AG08395 (cell line): ENCODE measurements around the gene SOX8.
"Not testable (repeated sequence)": the region's sequence is repeated elsewhere in the genome, so short reads cannot be mapped to it uniquely, and the experiment has no call there.

Experiments used
- DNase-seq: peaks from one replicate; pipeline ENCODE4 v3.0.0; 2012; ENCODE audit warnings: mixed read lengths, low spot score

SOX8 gene

DNA sequence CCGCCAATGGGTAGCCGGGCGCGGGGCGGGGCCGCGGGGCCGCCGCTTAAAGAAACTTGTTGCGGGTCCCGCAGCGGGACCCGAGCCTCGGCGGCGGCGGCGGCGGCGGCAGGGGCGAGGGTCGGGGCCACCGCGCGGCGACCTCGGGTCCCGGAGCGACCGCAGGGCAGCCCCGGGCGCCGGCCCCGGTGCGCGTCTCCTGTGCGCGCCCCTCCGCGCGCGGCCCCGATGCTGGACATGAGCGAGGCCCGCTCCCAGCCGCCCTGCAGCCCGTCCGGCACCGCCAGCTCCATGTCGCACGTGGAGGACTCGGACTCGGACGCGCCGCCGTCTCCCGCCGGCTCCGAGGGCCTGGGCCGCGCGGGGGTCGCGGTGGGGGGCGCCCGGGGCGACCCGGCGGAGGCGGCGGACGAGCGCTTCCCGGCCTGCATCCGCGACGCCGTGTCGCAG is at the start of gene SOX8:
SOX8 (plus strand) TSS at position 76 of the 450 bp plus-strand sequence; CDS start at position 229, 153 bp downstream.
- DNase-seq = no peak

DNA sequence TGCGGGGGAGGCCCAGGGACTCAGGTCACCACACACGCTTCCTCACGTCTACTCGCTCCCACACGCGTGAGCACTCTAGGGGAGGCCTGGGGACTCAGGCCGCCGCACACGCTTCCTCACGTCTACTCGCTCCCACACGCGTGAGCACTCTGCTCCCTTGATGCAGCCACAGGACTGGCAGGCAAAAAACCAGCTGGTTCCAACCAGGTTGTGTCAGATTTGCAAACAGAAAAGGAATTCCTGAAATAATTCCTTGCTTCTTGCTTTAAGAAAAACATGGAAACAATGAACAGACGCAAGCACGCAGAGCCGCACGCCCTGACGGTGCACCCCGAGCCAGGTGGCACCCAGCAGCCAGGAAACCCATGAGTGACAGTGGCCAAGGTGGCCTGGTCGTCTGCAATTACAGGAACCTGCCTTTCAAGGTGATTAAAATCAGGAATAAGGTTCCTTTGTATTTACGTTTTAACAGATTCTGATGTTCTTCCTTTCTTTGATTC is 48.7 kb upstream of the SOX8 start:
- no peak for DNase-seq

DNA sequence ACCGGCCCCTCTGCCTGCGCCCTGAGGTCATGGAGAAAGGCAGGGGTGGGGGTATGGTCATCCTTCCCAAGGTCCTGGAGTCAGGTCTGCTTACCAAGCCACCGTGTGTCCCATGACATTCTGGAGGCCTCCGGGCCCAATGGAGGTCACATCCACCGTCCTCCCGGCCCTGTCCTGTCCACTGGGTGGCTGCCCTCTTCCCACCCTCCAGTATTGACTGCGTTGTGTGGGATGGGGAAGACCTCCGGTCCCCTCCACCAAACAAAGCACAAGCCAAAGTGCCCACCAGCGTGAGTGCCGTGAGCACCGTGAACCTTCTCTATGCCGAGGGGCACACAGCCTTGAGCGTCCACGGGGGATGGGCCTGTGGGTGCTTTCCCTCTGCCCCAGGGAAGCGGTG is 48.0 kb upstream of the SOX8 start:
- DNase-seq = no peak

- DNase-seq = no peak
Observed at GRCh38 chr16:934178-934577, 47.4 kb upstream of the SOX8 start.

- DNase-seq = no peak
Observed at GRCh38 chr16:935684-936083, 45.9 kb upstream of the SOX8 start.

DNA sequence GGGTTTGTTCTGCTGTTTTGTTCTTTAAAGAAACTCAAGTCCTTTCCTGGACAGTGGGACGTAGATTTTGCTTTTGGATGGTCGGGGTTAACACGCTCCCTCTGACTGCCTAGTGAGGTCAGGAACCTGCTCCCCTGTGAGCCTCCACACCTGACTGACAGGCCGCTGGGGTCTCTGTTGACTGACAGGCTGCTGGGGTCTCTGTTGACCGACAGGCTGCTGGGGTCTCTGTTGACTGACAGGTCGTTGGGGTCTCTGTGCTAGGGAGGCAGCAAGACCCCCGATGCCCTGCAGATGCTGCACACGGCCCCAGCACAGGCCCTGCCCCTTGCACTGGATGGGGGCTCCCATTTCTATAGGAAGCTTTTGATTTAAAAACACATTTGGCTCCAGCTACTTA is 44.3 kb upstream of the SOX8 start:
- no peak for DNase-seq

DNA sequence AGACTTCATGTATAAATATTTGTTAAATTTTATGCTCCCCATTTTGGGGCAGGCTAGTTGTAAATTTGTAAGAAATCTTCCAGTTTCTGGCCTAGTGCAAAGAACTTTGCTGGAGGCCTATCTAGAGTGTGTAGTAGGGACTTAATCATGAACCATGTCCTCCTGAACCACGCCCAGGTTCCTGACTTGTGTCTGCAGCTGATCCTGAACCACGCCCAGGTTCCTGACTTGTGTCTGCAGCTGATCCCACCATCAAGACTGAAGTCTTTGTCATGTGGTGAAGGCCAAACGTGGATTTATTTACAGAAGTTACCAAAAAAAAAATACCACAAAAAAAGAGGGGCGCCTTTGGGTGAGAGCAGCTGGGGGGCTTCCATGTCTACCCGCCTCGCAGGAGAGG is 43.8 kb upstream of the SOX8 start:
- DNase-seq = no peak

DNA sequence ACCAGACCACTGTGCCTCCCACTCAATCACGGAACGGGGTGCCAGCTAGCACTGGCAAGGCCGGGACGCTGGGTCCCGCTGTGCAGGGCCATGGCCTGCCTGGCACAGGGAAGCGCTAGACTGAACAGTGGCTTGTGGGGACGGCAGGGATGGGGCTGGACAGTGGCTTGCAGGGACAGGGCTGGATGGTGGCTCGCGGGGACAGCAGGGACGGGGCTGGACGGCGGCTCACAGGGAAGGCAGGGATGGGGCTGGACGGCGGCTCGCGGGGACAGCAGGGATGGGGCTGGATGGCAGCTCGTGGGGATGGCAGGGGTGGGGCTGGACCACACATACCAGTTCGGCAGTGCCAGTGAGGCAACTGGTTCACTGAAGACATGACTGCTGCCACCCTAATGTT is 43.4 kb upstream of the SOX8 start:
- DNase-seq = no peak

- DNase-seq = no peak
Observed at GRCh38 chr16:938752-939151, 42.8 kb upstream of the SOX8 start.

DNA sequence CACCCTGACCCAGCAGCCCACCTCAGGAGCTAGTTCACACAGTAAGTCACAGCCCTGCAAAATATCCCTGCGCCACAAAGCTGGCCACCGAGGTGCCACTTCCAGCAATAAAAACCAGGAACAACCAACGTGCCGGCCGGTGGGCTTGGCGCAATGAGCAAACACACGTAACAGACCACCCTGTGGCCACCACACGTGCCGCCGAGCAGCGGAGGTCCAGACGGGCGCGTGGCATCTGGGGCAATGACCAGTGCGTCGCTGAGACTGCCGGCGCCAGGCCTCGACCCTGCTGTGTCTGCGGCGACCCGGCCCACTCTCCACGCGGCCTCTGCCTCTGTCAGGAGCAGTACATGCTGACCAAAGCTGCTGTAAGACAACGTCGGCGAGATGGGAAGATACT is 42.3 kb upstream of the SOX8 start:
- DNase-seq = no peak

- DNase-seq = no peak
Observed at GRCh38 chr16:939941-940340, 41.6 kb upstream of the SOX8 start.

GRCh38 chr16:942436-943060 is 39.0 kb upstream of the SOX8 start:
- DNase-seq = no peak

DNA sequence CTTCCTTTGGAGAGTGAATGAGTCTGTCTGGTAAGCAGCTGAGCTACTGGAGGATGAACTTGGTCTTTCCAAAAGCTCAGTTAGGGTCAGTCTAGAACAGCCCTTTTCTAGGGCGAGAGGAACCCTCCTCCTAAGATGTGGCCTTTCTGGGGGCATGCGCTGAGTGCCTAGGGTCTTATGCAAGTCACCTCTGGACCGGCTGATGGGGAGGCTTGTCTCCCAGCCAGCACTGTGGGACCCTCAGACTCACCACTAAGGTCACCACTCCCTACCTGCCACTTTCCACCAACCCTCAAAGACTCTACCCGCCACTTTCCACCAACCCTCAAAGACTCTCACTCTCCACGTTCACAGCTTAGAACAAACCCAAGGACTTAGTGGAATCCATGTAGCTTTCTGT is 37.6 kb upstream of the SOX8 start:
- no peak for DNase-seq

GRCh38 chr16:945271-946047 is 36.1 kb upstream of the SOX8 start:
- no peak for DNase-seq

DNA sequence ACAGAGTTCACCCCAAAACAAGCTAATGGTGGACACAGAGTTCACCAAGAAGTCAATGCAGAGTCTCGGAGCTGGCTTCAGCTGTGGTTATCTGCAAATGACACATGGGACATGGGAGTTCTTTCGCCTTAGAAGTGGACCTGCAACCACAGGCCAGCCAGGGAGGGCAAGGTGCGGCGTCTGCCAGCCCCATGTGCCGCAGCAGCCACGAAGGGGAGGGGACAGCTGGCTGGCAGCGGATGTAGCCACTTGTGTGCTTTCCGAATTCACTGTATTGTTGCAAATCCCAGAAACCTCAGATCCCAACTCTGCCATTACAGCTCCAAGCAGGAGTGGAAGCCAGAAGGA is 35.5 kb upstream of the SOX8 start:
- no peak for DNase-seq

- no peak for DNase-seq
Observed at GRCh38 chr16:947255-947921, 34.2 kb upstream of the SOX8 start.

DNA sequence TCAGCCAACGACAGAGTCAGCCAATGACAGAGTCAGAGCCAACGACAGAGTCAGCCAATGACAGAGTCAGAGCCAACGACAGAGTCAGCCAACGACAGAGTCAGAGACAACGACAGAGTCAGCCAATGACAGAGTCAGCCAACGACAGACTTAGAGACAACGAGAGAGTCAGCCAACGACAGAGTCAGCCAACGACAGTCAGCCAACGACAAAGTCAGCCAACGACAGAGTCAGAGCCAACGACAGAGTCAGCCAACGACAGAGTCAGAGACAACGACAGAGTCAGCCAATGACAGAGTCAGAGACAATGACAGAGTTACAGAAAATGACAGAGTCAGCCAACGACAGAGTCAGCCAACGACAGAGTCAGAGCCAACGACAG is 33.7 kb upstream of the SOX8 start:
- DNase-seq = not testable (repeated sequence)

- DNase-seq = not testable (repeated sequence)
Observed at GRCh38 chr16:948767-949166, 32.8 kb upstream of the SOX8 start.

DNA sequence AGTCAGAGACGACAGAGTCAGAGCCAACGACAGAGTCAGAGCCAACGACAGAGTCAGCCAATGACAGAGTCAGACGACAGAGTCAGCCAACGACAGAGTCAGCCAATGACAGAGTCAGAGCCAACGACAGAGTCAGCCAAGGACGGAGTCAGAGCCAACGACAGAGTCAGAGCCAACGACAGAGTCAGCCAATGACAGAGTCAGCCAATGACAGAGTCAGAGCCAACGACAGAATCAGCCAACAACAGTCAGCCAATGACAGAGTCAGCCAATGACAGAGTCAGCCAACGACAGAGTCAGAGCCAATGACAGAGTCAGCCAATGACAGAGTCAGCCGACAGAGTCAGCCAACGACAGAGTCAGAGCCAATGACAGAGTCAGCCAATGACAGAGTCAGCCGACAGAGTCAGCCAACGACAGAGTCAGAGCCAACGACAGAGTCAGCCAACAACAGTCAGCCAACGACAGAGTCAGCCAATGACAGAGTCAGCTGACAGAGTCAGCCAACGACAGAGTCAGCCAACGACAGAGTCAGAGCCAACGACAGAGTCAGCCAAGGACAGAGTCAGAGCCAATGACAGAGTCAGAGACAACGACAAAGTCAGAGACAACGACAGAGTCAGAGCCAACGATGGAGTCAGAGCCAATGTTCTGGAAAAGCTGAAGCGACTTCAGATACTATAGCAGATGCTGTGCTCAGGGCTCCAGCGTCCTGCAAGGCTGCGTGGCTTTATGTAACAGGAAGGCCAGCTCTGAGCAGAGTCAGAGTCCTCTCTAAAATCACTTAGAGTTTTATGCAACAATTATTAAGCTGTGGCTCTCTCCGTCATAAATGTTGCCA is 30.6 kb upstream of the SOX8 start:
- DNase-seq = not testable (repeated sequence)

- no peak for DNase-seq
Observed at GRCh38 chr16:951660-952301, 29.8 kb upstream of the SOX8 start.

DNA sequence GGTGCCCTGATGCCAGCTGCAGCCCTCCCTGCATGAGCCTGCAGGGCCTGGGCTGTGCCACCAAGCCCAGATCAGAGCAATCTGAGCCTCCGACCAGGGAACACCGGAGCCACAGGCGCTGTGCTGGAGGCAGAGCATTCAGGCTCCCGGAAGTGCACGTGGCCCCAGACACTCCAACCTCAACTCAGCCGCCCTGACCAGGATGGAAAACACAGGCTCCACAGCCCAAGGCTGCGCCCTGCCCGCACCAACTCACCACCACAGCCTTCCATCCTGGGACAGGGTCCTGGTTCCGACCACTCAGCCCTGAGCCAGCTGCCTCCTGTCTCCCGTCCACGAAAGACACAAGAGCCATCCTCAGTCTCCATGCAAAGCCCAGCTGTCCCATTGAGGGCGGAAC is 29.2 kb upstream of the SOX8 start:
- no peak for DNase-seq

GRCh38 chr16:953818-954217 is 27.8 kb upstream of the SOX8 start:
- DNase-seq = not testable (repeated sequence)
